Lung microvascular endothelial cell (primary cell): Measurements from ENCODE around the gene B3GALT5. TPM values are rescaled to one million over a fixed set of nuclear protein-coding genes. Genes with fewer than 3 reads are reported as not detected.
"Not testable (repeated sequence)": the region's sequence is repeated elsewhere in the genome, so short reads cannot be mapped to it uniquely, and the experiment has no call there.

ENCODE experiments used
- DNase-seq, 2 donors: peaks; one replicate each; pipeline versions ENCODE4 v3.0.0 to v3.0.0-alpha.2; 2010; ENCODE audit warnings: low read depth in 2 of 2
- total RNA-seq: library from RNA; depleted of rRNA; stranded (reverse); fragments of >200 nt; gene quantifications from 2 replicates; pipeline ENCODE4 v1.2.1, GENCODE V29; 2014

The B3GALT5 gene, protein sequence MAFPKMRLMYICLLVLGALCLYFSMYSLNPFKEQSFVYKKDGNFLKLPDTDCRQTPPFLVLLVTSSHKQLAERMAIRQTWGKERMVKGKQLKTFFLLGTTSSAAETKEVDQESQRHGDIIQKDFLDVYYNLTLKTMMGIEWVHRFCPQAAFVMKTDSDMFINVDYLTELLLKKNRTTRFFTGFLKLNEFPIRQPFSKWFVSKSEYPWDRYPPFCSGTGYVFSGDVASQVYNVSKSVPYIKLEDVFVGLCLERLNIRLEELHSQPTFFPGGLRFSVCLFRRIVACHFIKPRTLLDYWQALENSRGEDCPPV
- not detected in 2 replicates for total RNA-seq

DNA sequence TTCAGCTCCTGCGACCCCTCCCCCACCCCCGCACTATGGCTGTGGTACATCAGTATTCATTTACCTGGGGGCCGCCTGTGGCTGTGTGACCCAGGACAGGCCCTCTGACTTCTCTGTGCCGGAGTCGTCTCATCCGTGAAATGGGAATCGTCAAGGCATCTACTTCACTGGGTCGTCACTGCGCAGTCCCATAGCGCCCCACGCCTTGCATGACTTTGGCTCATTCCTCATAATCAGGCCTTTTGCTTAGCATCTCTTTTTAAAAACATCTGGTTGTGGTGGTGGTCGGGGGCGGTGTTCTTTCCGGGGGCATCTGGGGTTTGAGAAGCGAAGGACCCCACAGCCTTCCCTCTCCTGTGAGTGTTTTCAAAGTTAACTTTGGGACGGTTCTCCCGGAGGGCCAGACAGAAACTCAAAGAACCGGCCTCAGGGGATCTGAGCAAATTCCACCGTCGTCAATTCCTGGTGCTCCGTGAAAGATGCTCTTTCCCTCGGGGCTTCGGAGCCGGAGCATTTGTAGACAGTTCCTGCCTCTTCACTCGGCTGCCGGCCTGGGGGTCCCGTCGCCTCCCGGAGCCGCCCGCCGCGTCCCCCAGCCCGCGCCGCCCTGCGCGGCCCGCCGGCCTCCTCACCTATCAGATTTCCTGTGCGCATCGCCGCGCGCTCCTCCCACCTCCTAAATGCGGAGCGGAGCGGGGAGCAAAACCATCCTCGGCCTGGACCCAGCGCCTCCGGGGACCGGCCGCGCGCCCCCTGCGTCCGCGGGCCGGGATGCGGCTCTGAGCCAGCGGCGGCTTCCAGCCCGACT, at the start of gene B3GALT5:
TSS of gene B3GALT5 (plus strand) at position 708 of the 808 bp plus-strand sequence. CDS start 47,620 bp downstream, outside the sequence.
- DNase-seq: no peak

DNA sequence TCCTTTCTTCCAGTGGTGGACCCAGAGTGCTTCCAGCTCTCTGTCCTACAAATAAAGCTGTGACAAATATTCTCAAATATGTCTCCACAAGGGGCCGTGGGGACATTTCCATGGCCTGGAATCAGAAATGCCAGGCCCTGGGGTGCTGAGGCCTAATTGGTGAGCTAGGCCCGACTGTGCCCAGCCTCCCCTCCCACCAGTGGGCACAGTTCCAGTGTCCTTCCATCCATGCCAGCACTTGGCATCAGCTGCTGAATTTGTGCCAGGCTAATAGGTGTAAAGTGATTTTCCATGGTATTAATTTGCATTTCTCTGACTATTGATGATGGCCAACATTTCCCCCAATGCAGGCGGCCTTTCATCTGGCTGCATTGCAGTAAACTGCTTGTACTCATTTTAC, 48.5 kb upstream of the B3GALT5 start:
- DNase-seq: no peak

DNA sequence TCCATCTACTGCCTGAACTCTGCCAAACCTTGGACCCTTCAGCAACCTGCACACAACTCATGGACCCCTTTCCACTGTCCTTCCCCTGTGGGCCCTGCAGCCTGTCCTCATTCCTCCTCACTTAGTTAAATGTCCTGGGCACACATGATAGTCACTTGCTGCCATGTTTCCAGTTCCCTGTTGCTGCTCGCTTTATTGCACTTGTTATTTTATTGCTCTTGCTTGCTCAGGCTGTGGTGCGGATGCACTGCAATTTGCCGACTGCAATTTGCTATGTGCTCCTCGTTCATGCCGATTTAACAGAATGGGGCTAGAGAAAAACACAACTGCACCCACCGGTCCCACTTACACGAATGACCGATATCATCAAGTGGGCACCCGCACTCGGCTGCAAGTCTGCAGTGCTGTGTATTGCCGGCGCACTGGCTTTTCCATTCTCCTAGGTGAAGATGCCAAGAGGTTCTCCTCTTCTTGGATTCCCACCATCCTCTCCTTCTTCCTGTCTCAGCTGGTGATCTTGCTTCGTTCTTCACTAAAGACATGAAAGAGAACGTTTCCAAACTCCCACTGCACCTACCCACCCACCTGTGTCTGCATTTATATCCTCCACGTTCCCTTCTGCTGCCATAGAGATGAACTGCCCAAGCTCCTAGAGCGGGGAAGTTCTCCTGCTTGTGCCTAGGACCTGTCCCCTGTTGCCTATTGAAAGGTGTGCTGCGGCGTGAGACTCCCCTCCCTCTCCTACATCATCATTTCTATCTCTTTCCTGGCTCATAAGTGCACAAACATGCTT, 45.4 kb upstream of the B3GALT5 start:
- no peak for DNase-seq

DNA sequence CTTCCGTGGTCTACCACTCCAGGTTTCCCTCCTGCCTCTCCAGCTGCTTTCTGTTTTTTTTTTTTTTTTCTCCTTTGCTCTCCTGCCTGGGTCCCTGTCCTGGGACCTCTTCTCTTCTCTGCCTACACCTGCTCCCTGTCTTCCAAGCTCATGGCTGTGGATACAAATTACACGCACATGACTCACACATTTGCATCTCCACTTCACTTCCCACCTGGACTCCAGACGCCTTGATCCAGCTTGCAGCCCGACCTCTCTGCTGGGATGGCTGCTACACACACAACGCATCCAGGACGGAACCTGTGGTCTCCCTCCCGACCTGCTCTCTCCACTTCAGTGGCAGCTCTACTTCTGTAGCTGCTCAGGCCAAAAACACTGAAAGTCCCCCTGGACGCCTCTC, 44.4 kb upstream of the B3GALT5 start:
- no peak for DNase-seq

DNA sequence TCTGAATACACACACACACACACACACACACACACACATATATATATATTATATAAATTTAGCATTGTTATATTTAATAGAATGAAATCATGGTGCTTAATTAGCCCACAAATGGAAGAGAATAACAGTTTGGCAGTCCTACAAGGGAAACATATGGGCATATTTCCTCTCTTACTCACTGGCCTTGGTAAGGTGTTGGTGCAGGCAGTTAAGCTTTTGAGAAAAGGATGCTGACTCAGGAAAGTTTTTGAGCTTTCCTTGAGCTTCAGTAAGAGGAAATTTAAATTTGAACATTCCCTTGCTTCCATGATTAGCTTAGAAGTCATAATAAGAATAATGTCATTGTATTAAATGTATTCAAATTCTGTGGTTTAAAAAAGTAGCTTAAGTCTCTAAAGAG, 37.0 kb upstream of the B3GALT5 start:
- no peak for DNase-seq

DNA sequence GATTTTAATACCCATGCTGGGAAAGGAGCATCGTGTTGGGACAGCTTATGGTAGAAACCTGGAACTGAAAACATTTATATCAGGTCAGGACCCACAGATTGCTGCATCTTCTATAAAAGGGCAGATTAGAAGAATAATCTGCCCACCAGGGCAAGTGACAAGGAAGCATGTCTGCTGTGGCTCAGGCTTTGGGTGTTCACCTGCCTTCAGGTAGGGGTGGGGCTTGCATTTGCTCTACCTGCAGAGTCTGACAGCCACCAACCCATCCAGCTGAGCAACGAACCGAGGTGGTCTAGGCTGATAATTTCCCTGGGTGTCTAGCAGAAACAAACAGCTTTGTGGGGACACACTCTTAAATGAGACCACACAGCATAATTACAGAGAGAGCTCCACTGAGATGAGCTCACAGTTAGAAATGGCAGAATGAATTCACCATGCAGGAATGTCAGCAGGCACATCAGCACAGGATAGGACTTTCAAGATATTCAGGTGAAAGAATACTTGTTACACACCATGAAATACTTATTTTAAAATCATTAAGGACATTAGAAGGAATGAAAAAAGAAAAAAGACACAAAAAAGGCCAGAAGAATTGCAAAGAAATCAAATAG, 36.1 kb upstream of the B3GALT5 start:
- DNase-seq: no peak

DNA sequence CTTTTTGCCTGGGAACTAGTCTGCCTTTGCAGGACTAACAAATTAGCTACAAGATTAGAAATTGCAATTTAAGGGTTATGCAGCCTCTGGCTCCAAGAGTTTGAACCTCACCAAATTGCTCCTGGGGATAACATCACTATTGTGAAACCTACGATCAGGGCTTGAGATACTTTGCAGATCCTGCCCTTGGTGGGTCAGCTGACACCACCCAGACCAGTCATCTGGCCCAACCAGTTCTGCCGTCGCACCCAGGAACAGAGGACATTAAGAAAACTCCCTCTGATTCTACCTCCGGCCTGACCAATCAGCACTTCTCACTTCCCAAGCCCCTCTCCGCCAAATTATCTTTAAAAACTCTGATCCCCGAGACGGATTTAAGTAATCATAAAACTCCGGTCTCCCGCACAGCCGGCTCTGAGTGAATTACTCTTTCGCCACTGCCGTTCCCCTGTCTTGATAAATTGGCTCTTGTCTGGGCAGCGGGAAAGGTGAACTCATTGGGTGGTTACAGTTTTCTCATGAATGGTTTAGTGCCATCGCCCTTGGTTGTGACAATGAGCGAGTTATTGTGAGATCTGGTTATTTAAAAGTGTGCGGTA, 32.9 kb upstream of the B3GALT5 start:
- no peak for DNase-seq

DNA sequence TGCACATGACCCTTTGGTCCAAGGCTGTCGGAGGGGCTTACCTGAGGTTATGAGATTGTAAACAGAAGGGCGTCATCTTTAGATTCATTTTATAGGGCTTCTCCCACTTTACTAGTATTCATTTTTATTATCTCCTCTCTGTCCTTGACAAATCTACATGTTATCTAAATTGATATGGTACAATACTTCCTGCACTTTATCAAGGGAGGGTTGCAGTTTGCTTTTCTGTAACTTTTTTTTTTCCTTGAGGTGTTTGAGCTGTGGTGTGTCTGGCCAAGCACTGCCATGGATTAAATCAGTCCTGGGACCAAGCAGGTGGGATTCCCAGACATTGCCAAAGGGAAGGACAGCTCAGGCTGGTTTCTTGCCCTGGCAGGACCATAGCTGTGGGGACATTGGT, 32.0 kb upstream of the B3GALT5 start:
- DNase-seq: no peak

DNA sequence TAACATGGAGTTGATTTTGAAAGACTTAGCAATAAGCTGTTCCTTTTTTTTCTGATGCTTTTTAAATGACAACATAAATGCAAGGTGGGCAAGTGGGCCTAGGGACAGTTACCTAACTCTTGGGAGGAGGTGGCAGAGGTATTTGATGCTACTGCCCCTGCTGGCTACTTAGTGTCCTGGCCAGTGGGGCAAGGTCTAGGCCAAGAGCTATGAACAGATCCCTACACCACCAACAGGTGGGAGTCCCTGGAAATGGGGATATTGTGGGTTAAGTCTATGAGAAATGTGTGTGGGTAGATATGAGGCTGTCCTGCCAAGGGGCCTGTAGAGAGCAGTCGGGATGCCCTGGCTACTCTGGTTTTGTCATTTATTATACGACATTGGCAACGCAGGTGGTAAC, 31.3 kb upstream of the B3GALT5 start:
- DNase-seq: no peak

DNA sequence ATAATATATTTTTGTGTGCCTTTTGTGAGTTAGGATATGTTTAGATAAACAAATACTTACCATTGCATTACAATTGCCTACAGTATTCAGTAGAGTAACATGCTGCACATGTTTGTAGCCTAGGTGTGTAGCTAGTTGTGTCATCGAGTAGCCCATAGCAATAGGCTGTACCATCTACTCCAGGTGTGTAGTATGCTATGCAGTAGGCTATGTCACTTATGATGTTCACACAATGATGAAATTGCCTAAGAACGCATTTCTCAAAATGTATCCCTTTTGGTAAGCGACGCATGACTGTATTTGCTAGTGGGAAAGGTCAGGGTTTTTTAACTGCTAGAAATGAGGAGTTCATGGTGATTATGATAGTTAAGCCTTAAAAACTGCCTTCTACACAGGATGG, 30.0 kb upstream of the B3GALT5 start:
- DNase-seq: no peak

DNA sequence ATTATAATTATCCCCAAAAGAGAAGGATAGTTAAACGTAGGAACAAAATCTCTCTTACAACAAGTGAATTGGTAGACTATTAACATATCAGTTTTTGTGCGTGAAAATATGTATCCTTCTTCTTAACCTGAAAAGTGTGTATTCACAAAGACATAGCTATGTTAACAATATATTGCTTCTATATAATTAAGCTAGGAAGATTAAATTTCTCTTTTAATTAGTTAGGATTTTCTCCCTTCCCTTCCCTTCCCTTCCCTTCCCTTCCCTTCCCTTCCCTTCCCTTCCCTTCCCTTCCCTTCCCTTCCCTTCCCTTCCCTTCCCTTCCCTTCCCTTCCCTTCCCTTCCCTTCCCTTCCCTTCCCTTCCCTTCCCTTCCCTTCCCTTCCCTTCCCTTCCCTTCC, 29.2 kb upstream of the B3GALT5 start:
- not testable (repeated sequence) for DNase-seq

DNA sequence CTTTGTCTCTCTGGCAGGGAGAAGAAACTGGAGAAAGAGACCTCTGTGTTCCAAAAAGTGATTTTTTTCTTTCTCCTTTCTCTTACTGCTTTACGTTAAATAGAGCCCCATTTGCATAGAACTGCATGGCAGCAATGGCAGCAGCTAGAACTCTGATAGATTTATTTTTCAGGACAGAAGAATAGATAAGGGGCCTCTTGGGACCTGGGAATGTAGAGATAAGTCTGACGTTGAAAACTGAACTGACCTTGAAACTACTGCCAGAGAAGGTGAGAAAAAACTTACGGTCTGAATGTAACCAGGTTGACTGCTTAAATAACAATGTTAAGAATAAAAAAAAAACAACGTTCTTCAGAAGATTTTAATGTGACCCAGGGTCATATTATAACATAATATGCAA, 25.4 kb upstream of the B3GALT5 start:
- DNase-seq: no peak

DNA sequence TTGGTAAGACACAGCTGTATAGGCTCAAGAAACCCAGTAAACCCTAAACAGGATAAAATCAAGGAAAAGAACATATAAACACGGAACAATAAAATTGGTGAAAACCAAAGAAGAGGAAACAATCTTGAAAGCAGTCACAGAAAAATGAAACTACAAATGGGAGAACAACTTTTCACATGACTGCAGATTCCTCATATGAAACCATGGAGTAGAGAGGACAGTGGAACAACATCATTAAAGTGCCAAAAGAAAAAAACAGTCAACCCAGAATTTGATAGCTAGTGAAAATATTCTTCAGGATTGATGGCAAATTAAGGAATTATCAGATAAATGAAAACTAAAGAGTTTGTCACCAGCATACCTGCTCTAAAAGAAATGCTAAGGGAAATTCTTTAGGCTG, 23.9 kb upstream of the B3GALT5 start:
- DNase-seq: no peak

DNA sequence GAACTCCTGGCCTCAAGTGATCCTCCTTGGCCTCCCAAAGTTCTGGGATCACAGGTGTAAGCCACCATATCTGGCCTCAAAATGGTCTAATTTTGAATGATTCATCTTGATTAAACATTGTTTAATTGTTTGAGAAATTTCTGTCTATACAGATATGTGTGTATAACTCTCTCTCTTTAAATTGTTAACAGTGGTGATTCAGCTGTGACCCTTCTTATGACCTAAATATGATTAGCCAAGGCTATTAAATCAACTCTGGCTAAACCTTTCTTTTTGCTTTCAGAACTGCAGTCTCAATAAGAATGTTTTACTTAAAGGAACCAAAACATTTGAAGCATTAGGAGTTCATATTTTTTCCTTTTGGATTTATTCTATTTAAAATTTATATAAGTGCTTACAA, 19.2 kb upstream of the B3GALT5 start:
- DNase-seq: no peak

DNA sequence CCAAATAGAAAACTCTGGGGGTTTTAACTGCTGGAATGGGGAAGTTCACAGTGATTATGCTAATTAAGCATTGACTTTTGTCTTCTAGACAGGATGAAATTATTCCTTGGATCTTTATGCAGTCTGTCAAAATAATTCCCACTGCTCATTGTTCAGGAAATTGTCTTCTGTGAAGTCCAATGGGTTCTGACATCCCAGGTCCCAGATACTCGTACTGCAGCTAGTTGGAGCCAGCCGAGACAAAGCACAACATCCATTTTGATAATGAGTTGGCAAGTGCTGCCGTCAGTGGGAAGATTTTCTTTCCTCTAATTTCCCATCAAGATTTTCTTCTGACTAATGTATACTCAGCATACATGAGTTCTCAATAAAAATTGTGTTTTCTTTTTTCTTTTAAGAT, 17.3 kb upstream of the B3GALT5 start:
- no peak for DNase-seq

DNA sequence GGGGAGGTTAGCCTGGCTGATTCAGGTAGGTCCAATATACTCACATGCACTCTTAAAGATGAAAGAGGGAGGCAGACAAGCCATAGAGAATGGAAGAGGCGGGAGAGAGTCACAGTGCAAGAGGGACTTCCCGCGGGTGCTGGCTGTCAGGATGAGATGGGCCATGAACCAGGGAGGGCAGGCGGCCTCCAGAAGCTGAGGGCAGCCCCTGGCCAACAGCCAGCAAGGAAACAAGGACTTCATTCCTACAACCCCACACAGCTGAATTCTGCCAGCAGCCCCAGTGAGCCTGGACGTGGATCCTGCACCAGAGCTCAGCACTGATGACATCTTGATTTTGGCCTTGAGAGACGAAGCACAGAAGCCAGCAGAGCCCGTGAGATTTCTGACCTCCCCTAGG, 15.1 kb upstream of the B3GALT5 start:
- DNase-seq: no peak

DNA sequence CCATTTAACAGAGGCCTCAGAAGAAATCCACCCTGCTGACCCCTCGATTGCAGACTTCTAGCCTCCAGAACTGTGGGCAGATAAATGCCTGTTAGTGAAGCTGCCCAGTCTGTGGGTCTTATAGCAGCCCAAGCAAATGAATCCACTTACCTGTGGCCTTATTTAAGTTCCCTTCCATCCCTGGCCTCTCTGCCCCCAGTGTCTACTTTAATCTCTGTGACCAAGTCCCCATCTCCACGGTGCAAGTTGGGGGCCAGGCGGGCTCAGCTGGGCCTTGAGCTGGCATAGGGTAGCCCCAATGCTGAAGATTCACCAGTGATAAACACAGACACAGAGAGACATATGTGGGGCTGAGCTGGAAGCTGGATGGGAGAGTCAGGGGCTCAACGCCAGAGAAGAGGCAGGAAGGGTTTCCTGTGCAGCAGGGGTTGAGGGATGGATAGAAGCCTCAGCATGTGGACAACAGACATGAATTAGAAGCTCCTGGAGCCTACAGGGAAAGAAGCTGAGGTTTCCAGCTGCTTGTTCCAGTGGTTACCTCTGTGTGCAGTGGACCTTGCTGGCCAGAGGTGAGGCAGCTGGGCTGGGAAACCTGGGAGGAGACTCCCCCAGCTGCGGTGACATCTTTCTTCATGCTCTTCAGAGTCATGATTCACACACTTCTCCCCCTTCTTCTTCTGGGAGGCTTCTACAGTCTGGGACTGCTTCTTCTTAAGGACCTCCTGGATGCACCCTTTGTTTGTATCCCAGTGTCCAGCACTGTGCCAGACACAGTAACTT, 13.4 kb upstream of the B3GALT5 start:
- DNase-seq: no peak

DNA sequence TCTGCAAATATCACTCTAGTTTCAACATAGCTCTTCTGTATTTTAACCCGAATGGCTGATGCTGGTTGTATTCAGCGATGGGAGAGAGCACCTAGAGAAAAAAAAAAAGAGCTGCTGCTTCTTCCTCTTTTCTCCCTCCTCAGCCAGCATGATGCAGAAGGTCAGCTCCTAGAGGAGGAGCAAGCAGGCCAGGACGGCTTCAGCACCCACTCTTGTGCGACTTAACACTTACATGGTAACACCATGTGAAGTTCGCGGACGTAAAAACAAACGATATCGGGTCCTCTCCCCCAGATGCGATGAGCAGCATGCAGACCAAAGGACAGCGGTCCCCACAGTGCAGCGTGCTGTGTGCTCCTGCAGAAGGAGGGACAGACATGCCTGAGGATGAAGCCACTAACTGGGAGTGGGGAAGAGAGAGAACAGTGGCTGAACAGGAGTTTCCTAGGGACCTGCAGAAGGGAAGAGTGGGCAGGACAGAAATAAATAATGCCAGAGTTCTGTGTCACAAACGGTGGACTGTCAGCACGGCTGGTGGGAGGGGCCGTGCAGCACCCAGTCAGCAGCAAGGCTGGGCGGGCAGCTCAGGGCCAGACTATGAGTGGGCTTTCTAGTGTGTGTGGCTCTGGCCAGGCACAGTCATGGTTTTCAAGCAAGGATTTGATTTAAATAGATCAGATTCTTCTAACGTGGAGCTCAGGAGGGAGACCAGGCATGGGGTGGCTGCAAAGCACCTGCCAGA, 11.4 kb upstream of the B3GALT5 start:
- no peak for DNase-seq

DNA sequence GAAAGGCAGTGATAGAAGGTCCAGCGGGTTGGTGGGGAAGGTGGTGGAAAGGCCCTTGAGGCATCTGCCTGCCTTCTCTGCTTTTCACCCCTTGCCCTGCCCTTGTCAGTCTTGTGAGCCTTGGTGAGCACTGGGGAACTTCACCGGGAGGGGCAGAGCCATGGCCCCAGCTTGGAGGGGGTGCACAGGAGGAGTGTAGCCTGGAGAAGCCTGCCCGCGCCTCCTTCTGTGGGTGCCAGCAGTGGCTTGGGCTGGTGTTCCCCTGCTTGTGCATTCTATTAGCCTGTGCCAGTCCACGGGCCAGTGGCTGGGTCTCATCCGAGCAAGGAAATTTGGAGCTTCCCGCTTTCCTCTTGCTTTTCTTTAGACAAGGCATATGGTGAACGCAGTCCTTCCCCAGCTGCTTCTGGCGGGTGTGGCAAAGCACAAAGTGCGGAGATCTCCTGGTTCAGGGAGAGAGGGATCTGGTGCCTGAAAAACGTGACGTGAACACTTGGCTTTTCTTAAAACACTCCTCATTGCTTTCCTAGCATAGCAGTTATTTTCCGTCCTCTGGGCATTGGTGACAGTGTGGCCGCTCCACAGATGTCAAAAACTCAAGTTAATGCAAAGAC, 10.6 kb upstream of the B3GALT5 start:
- no peak for DNase-seq
